ENCODE results near the gene PDE7B.

GRCh38 chr6:135839121-135839520, 12.4 kb upstream of the PDE7B start:
- TF ChIP-seq CTCF (IDR thresholded peaks at IDR 0.05) (no peak), ZFX (IDR thresholded peaks at IDR 0.05; ENCODE audit: borderline replicate concordance) (no peak)

Data from 22Rv1 (cell line).